Amniotic stem cell (primary cell): ENCODE measurements around the gene EPM2AIP1.
A peak's percentile ranks its signal among the peaks of the same experiment; 100 is the strongest.
"Not testable (repeated sequence)": the region's sequence is repeated elsewhere in the genome, so short reads cannot be mapped to it uniquely, and the experiment has no call there.

Experiments
- DNase-seq: peaks from one replicate; lab custom pipeline; 2025; lab: John Stamatoyannopoulos, UW

Gene EPM2AIP1

DNA sequence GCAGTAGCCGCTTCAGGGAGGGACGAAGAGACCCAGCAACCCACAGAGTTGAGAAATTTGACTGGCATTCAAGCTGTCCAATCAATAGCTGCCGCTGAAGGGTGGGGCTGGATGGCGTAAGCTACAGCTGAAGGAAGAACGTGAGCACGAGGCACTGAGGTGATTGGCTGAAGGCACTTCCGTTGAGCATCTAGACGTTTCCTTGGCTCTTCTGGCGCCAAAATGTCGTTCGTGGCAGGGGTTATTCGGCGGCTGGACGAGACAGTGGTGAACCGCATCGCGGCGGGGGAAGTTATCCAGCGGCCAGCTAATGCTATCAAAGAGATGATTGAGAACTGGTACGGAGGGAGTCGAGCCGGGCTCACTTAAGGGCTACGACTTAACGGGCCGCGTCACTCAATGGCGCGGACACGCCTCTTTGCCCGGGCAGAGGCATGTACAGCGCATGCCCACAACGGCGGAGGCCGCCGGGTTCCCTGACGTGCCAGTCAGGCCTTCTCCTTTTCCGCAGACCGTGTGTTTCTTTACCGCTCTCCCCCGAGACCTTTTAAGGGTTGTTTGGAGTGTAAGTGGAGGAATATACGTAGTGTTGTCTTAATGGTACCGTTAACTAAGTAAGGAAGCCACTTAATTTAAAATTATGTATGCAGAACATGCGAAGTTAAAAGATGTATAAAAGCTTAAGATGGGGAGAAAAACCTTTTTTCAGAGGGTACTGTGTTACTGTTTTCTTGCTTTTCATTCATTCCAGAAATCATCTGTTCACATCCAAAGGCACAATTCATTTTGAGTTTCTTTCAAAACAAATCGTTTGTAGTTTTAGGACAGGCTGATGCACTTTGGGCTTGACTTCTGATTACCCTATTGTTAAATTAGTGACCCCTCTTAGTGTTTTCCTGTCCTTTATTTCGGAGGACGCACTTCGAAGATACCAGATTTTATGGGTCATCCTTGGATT lies 674 bp upstream of the EPM2AIP1 start, which contains the start of gene MLH1:
TSS of gene MLH1 (plus strand) at position 193 of the 958 bp plus-strand sequence. CDS start at position 223, 30 bp downstream.
- no peak for DNase-seq

DNA sequence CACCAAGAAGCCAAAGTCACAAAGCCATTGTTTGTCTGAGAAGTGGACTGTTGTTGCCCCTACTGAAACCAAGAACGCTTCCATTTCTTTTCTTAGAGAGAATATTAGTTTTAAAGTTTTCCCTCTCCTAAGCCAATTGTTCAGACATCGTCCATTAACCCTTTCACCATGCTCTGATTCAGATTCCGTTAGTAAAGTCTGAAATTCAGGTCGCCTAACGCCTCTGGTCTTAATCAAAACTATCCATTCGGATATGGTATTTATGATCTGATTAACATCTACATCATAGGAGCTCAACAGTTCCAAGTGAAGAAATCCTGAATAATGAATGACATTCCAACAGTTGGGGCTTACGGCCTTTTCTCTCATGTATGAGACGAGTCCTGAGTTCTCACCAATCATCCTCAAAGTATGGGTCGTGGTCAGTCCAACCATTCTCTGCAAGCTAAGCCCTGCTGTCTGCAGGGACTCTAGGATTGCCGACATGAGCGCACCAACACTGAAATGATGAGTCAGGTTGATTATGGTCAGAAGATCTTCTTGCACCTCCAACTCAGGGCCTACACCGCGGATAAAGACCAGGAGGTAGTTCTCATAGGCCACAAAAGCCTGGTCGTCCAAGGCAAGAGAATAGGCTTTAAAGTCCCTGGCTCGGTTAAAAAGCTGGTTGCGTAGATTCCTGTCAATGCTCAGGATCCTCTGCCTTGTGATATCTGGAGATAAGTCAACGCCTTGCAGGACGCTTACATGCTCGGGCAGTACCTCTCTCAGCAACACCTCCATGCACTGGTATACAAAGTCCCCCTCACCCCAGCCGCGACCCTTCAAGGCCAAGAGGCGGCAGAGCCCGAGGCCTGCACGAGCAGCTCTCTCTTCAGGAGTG lies 767 bp downstream of the EPM2AIP1 start:
- DNase-seq: no peak

DNA sequence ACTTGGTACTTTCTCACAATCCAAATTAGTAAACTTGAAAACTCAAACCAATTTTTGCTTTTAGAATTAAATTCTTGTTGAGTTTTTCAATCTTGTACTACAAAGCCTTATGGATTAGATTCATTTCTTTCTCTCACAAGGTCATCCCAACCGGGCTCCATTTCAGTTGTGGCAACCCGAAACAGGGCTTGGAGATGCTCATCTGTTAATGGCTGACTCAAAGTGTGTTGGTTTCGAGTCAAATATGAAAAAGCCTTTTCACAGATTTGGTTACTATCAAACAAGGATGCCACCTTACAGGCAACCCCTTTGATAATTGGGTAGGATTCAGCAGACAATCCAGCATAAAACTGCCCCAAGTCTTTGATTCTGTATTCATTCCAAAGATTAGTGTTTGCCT lies 1.8 kb downstream of the EPM2AIP1 start:
- no peak for DNase-seq

DNA sequence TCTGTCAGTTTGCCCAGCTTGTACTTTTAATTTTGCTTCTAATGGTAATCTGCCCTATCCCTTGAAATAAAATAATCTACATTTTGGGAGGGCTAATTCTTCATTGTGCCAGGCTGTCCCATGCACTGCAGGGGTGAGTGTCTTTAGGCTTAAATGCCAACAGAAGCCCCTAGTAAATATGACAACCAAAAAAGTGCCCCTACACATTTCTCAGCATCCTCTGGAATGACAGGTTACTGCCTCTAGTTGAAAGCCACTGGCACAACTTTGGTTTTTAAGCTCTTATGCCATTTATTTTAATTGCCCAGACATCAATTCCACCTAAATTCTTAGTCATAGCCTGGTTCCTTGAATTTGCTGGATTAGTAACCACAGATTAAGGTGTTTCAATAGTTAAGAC lies 3.4 kb downstream of the EPM2AIP1 start:
- no peak for DNase-seq

DNA sequence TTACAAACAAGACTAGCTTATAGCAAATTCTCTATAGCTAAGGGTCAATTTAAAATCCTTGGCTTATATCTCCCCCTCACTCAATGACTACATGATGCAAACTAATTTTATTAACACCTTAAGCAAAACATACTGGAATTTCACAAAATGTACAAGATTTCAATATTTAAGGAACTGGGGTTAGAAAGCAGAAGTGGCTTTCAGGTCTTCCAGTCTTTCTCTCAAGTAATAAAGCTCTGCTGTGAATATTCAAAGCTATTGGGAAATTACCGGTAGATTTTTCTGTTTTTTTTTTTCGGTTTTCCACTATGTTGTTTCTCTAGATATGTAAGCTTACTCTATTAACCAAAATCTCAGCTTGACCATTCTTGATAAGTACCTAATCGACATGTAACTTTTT lies 3.9 kb downstream of the EPM2AIP1 start:
- no peak for DNase-seq

DNA sequence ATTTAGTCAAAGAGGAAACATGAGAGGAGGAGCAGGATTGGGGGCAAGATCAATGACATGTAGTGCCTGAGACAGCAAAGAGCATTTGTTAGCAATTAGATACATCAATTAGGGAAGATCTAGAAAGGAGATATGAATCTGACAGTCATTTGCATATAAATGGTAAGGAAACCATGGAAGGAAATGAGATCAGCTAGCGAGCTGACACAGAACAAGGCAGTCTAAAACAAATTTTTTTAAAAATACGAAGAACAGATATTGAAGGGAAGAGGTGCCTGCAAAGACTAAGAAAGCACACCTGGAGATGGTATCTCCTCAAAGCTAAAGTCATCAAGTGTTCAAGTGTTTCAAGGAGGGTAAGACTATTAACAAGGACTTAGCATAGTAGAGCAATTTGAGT lies 4.6 kb downstream of the EPM2AIP1 start:
- no peak for DNase-seq

DNA sequence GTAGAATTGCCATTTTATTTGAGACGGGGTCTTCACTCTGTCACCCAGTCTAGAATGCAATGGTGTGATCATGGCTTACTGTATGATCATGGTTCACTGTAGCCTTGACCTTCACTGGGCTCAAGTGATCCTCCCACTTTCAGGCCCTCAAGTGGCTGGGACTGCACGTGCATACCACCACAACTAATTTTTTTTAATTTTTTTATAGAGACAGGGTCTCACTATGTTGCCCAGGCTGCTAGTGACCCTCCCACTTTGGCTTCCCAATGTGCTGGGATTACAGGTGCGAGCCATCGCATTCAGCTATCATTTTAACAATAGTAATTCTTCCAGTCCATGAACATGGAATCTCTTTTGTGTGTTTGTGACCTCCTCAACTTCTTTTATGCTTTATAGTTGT lies 11.9 kb downstream of the EPM2AIP1 start:
- DNase-seq: no peak

DNA sequence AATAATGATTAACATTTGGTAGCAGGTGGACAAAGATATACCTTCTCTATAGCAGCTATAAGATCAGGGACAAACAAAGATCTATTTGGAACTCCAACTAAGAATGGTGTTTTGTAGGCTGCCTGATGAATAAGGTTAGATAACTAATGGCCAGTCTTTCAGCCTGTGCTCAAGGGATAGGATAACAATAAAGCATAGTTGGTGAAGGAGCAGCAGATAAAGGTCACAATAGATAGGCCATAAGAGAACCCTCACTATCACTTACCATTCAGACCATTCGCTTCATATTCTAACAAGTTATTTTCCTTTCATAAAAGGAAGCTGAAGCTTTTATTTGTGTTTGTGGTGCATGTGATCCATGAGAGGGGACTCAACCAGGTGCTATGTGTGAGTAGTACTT lies 19.8 kb downstream of the EPM2AIP1 start:
- no peak for DNase-seq

DNA sequence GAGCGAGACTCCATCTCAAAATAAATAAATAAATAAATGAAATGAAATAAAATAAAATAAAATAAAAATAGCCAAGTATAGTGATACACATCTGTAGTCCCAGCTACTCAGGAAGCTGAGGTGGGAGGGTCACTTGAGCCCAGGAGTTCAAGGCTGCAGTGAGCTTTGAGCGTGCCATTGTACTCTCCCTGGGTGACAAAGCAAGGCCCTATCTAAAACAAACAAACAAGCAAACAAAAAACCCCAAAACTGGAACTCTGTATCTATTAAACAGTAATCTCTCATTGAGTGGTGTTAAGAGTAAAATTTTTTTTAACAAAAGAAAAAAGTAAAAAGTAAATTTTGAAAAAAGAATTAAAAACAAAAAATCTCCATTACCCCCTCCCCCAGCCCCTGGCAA lies 20.8 kb downstream of the EPM2AIP1 start:
- no peak for DNase-seq

DNA sequence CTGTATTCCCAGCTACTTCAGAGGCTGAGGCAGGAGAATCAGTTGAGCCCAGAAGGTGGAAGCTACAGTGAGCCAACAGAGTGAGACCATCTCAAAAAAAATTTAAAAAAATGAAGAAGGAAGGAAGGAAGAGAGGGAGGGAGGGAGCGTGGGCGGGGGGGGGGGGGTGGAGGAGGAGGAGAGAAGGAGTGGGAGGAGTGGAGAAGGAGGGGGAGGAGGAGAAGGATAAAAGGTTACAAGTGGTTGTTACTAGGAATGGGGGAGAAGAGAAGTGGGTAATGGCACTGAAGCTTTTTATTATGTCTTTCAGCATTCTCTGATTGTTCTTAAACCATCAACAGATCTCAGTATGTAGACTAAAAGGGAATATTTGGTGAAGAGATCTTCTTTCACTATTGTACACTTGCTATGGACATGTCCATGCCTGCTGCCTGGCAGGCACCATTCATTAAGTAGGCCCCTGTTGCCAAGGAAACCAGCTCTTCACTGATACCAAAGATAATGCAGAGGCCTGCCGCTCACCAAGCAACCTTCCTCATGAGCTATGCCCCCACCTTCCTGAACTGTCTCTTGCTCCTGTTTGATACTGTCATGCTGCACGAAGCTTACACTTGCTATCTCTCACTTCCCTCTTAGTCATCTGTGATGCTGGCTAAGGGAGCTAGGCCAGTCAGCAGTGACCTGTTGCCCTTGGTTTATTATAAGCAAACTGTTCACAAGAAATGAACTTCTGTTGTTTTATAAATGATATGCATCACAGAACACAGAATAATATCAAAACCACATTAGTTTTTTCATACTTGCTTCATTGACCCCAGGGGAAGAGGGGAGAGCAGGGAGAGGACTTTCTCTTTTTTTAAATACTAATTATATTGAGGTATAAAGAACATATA lies 23.1 kb downstream of the EPM2AIP1 start:
- peak; percentile 30 for DNase-seq

DNA sequence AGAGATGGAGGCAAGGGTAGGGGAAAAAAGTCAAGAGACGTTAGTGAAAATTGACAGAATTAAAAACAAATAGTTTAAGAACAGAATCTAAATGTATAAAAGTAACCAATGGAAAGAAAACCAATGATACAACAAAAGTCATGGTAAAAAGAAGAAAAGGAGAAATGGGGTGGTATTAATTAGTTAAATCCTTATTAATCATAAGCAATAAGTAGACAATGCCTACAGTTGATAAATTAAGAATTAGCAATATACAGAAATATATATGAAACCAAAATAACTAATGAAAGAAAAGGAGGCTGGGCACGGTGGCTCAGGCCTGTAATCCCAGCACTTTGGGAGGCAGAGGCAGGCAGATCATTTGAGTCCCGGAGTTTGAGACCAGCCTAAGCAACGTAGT lies 23.8 kb downstream of the EPM2AIP1 start:
- no peak for DNase-seq

DNA sequence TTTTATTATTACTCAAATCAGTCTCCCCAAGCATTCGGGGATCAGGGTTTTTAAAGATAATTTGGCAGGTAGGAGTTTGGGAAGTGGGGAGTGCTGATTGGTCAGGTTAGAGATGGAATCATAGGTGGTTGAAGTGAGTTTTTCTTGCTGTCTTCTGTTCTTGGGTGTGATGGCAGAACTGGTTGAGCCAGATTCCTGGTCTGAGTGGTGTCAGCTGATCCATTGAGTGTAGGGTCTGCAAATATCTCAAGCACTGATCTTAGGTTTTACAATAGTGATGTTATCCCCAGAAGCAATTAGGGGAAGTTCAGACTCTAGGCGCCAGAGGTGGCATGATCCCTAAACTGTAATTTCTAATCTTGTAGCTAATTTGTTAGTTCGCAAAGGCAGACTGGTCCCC lies 27.5 kb downstream of the EPM2AIP1 start:
- no peak for DNase-seq

DNA sequence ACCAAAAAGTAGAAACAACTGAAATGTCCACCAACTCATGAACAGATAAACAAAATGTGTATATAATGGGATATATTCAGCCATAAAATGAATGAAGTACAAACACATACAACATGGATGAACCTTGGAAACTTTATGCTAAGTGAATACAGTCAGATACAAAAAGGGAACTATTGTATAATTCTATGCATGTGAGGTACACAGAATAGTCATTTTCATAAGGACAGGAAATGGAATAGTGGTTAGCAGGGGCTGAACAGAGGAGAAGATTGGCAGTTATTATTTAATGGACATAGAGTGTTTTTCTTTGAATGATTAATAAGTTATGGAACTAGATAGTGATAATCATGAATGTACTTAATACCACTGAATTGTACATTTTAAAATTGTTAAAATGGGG lies 28.1 kb downstream of the EPM2AIP1 start:
- no peak for DNase-seq

DNA sequence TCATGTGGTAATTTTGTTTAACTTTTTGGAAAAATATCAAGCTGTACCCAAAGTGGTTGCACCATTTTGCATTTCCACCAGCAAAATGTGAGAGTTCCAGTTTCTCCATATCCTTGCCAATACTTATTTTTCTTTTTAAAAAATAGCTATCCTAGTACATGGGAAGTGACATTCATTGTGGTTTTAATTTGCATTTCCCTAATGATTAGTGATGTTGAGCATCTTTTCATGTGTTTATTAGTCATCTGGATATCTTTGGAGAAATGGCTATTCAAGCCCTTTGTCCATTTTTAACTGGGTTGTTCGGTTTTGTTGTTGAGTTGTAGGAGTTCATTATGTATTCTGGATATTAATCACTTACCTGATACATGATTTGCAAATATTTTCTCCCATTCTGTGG lies 28.6 kb downstream of the EPM2AIP1 start:
- no peak for DNase-seq

DNA sequence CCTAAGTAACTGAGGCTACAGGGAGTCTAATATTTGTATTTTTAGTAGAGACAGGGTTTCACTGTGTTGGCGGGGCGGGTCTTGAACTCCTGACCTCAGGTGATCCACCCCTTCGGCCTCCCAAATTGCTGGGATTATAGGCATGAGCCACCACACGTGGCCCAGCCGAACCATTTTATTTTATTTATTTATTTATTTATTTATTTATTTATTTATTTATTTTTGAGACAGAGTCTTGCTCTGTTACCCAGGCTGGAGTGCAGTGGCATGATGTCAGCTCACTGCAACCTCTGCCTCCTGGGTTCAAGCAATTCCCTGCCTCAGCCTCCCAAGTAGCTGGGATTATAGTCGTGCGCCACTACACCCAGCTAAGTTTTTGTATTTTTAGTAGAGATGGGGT lies 29.9 kb downstream of the EPM2AIP1 start:
- DNase-seq: not testable (repeated sequence)

DNA sequence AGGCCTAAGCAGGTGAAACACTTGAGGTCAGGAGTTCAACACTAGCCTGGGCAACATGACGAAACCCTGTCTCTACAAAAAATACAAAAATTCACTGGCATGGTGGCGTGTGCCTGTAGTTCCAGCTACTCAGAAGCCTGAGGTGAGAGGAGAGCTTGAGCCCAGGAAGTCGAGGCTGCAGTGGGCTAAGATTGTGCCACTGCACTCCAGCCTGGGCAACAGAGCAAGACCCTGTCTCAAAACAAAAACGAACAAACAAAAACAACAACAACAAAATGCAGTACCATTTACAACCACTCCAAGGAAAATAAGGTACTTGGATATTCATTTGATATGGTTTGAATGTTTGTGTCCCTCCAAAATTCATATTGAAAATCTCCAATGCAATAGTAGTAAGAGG lies 32.4 kb downstream of the EPM2AIP1 start:
- DNase-seq: no peak

DNA sequence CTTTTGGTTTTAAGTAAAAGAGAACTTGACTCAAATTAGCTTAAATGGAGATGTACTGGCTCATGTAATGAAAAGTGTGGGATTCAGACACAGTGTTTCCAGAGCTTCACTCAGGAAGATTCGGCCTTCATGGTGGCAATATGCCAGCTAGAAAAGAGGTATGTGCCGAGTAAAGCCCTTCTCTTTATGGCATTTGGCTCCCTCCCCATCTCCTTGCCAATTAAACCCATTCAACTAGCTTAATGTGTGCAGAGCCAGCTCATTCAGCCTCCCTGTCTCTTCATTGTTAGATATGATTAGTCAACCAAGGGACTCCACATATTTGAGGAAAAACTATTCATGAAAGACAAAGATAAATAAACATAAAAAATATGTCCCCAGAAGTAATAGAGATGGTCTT lies 33.1 kb downstream of the EPM2AIP1 start:
- DNase-seq: no peak

DNA sequence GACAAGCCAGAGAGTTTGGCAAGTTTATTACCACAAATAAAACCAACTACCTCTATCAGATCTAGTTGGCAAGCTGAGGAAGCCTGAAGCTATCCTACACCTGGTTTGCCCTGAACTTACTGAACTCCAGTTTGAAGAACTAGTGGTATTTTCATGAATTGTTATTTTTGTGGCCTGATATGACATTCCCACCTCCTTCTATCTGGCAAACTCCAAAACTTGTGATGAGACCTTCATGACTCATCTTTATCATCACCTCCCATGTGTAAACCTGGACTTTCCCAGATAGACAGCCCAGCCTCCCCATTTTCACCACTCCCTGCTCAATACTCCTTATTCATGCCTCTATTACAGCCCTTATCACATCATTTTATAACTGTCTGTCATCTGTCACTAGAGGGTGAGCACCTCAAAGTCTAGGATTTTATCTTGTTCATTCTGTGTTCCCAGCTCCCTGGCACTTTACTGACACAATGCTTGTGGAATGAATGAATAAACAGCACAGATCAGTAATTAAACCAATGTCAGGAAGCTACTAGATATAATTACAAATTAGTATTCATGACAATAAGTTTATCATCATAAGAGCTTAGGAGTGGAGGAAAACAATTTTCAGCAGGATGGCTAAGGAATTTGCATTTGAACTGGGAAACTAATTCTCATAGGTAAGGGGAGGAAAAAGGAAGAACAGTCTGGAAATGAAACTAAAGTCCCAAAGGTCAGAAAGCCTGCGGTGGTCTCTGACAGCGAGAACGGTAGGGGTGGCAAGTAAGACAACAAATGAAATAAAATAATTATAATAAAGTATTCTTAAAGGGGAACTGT lies 34.9 kb downstream of the EPM2AIP1 start:
- peak; percentile 38 for DNase-seq

DNA sequence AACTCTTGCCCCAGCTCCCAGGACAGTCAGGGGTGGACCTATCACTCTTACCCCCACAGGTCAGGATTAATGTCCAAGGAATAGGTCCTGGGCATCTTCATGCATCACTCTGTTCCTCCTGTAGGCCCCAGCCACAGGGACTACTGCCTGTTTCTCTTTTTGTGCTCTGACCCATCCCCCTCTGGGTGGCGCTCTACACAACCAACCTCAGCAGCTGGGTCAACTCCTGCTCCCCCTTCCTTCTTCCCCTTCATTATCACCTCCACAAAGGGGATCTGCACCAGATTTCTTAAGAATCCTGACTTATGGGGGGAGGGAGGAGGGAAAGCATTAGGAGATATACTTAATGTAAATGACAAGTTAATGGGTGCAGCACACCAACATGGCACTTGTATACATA lies 35.9 kb downstream of the EPM2AIP1 start:
- DNase-seq: no peak

DNA sequence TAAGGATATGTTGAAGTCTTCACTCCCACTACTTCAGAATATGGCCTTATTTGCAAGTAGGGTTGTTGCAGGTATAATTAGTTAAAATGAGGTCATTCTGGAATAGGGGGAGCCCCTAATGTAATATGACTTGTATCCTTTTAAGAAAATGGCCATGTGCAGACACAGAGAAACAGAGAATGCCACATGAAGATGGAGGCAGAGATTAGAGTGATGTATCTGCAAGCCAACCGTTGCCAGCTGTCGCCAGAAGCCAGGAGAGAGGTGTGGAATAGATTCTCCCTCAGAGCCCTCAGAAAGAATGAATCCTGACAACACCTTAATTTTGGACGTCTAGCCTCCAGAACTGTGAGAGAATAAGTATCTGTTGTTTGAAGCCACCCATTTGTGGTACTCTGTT lies 36.8 kb downstream of the EPM2AIP1 start:
- no peak for DNase-seq
